Measurements from ENCODE around the gene RNF39. TPM values are rescaled to one million over a fixed set of nuclear protein-coding genes. Genes with fewer than 3 reads are reported as not detected.
"Not testable (repeated sequence)": the region's sequence is repeated elsewhere in the genome, so short reads cannot be mapped to it uniquely, and the experiment has no call there.

Gene RNF39
- 1 to 10 TPM in 1 of 2 donors, under 1 TPM in 1; 0.93 to 1.6 TPM for total RNA-seq

DNA sequence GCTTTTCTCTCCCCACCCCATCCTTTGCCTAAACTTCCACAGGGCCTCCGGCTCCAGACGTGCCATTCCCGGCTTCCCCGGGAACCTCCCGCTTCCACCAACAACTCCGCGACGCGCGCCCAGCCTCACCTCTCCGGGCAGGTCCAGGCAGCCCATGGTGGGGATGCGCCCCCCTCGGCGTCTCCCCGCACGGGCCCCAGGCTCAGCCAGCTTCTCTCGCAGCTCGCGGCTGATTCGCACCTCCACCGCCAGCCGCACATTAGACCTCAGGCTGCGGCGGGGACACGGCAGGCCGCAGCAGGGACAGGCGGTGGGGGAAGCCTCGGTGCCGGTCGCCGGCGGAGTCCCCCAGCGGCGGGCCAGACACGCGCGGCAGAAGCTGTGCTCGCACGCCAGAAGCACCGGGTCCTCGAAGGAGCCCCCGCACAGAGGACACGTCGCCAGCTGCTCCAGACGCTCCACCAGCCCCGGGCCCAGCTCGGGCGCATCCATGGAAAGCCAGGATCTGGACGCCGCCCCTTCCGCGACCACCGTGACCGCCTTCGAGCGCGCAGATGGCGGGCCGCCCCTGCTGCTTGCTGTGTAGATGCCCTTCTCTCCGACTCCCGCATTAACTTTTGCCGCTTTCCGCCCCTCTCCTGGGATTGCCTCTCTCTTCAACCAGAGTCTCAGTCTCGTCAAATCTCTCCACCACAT, at the start of gene RNF39:
Gene RNF39 (minus strand): TSS at position 676 of the 696 bp plus-strand sequence. CDS start 184 bp downstream, at position 492.
- no peaks in the 10 kb centered on the region for H3K36me3 ChIP-seq
- no peak within 1 kb of the TSS for H3K27ac ChIP-seq
- H3K4me1 ChIP-seq = peaks cover 6% of the 10 kb centered on the region
- TF ChIP-seq, protein P1, sequence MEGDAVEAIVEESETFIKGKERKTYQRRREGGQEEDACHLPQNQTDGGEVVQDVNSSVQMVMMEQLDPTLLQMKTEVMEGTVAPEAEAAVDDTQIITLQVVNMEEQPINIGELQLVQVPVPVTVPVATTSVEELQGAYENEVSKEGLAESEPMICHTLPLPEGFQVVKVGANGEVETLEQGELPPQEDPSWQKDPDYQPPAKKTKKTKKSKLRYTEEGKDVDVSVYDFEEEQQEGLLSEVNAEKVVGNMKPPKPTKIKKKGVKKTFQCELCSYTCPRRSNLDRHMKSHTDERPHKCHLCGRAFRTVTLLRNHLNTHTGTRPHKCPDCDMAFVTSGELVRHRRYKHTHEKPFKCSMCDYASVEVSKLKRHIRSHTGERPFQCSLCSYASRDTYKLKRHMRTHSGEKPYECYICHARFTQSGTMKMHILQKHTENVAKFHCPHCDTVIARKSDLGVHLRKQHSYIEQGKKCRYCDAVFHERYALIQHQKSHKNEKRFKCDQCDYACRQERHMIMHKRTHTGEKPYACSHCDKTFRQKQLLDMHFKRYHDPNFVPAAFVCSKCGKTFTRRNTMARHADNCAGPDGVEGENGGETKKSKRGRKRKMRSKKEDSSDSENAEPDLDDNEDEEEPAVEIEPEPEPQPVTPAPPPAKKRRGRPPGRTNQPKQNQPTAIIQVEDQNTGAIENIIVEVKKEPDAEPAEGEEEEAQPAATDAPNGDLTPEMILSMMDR (IDR thresholded peaks at IDR 0.05) = no peak
- intact Hi-C loops (cut with DNase I) = no loop called here
- peak within 1 kb of the TSS; percentile 28 to 51 for H3K9ac ChIP-seq (ENCODE audit: low read depth in 2 of 2, low read length in 2 of 2)
- peaks cover 30% of the 10 kb centered on the region for H3K27me3 ChIP-seq
- H3K4me3 ChIP-seq = peak within 1 kb of the TSS; percentile 36
- DNase-seq = no peak
- H3K9me3 ChIP-seq = no peaks in the 10 kb centered on the region

DNA sequence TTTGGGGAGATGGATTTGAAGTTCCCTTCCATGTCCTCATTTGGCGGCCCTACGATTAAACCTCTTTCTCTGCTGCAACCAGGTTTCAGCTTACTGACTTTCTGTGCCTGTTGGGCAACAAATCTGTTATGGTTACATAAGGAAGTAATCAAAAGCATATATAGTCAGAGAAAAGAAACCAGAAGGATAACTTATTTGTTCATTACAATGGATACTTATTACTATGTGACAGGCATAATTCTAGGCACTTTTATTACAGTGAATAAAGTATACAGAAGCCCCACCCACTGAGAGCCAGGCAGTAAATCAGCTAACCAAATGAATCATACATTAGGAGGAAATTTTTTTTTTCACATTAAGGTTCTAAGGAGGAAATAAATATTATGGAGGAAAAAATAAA, 46.9 kb upstream of the RNF39 start:
- peak; percentile 70 for DNase-seq
- TF ChIP-seq, protein P1 (IDR thresholded peaks at IDR 0.05) = no peak
- H3K27ac ChIP-seq = peak overlapping the region; percentile 77
- no peak overlapping the region for H3K4me3 ChIP-seq
- peak overlapping the region in 1 of 2 donors; percentile 34 for H3K9ac ChIP-seq (ENCODE audit: low read depth in 2 of 2, low read length in 2 of 2)
- no peaks in the 10 kb centered on the region for H3K4me1 ChIP-seq
- no peaks in the 10 kb centered on the region for H3K27me3 ChIP-seq
- no peaks in the 10 kb centered on the region for H3K9me3 ChIP-seq
- H3K36me3 ChIP-seq = no peaks in the 10 kb centered on the region
- intact Hi-C loops (cut with DNase I) = no loop called here

GRCh38 chr6:30121446-30122366, 46.1 kb upstream of the RNF39 start:
- no peak overlapping the region for H3K4me3 ChIP-seq
- H3K27me3 ChIP-seq = no peaks in the 10 kb centered on the region
- no peaks in the 10 kb centered on the region for H3K36me3 ChIP-seq
- peak; percentile 20 for DNase-seq
- no peaks in the 10 kb centered on the region for H3K4me1 ChIP-seq
- H3K9me3 ChIP-seq = no peaks in the 10 kb centered on the region
- peak overlapping the region in 1 of 2 donors; percentile 6 for H3K9ac ChIP-seq (ENCODE audit: low read depth in 2 of 2, low read length in 2 of 2)
- TF ChIP-seq, protein P1 (IDR thresholded peaks at IDR 0.05) = no peak
- H3K27ac ChIP-seq = peak overlapping the region; percentile 77
- intact Hi-C loops (cut with DNase I) = no loop called here

- H3K9me3 ChIP-seq; DNase-seq; intact Hi-C loops (cut with DNase I); H3K9ac ChIP-seq (ENCODE audit: low read depth in 2 of 2, low read length in 2 of 2); H3K4me1 ChIP-seq; H3K36me3 ChIP-seq; H3K4me3 ChIP-seq; H3K27me3 ChIP-seq: not testable (repeated sequence)
- peak overlapping the region; percentile 81 for H3K27ac ChIP-seq
These were observed 43.1 kb upstream of the RNF39 start for GRCh38 chr6:30118691-30119090.

GRCh38 chr6:30116724-30117123, 41.2 kb upstream of the RNF39 start:
- intact Hi-C loops (cut with DNase I) = no loop called here
- TF ChIP-seq, protein P1 (IDR thresholded peaks at IDR 0.05) = no peak
- H3K4me1 ChIP-seq = peaks cover 5% of the 10 kb centered on the region
- no peak for DNase-seq
- no peaks in the 10 kb centered on the region for H3K27me3 ChIP-seq
- no peaks in the 10 kb centered on the region for H3K36me3 ChIP-seq
- no peak overlapping the region for H3K4me3 ChIP-seq
- H3K27ac ChIP-seq = no peak overlapping the region
- no peaks in the 10 kb centered on the region for H3K9me3 ChIP-seq
- H3K9ac ChIP-seq (ENCODE audit: low read depth in 2 of 2, low read length in 2 of 2) = no peak overlapping the region

All from colonic mucosa (tissue), 4 donors.